GM18517 (cell line): ENCODE data around the gene DMRT1.

Experiments
- ATAC-seq: cut with Tn5 transposase; IDR thresholded peaks from one replicate; pipeline ENCODE4 v1.9.1; 2021; ENCODE audit warnings: mild to moderate bottlenecking, moderate library complexity; ENCODE audit not compliant: unreplicated experiment

DMRT1 gene

GRCh38 chr9:969310-970150, 128.0 kb downstream of the DMRT1 start:
- ATAC-seq: no peak

- ATAC-seq: no peak
Observed at GRCh38 chr9:970151-970996, 128.9 kb downstream of the DMRT1 start.

- no peak for ATAC-seq
Observed at GRCh38 chr9:971901-972500, 130.5 kb downstream of the DMRT1 start.

GRCh38 chr9:972501-973294, 131.2 kb downstream of the DMRT1 start:
- ATAC-seq: no peak

GRCh38 chr9:973295-973834, 131.9 kb downstream of the DMRT1 start:
- no peak for ATAC-seq

GRCh38 chr9:974031-974995, 132.8 kb downstream of the DMRT1 start:
- ATAC-seq: no peak

GRCh38 chr9:974996-975739, 133.7 kb downstream of the DMRT1 start:
- no peak for ATAC-seq

GRCh38 chr9:975740-976257, 134.3 kb downstream of the DMRT1 start:
- no peak for ATAC-seq

- ATAC-seq: no peak
Observed at GRCh38 chr9:976258-976942, 134.9 kb downstream of the DMRT1 start, which contains the start of gene DMRT3. DMRT3 (plus strand) TSS chr9:976655; CDS start chr9:977002, 347 bp downstream.

GRCh38 chr9:976943-977837, 135.7 kb downstream of the DMRT1 start:
- ATAC-seq: no peak

GRCh38 chr9:977838-978830, 136.6 kb downstream of the DMRT1 start:
- no peak for ATAC-seq

GRCh38 chr9:979983-980382, 138.5 kb downstream of the DMRT1 start:
- ATAC-seq: no peak

GRCh38 chr9:980640-981039, 139.1 kb downstream of the DMRT1 start:
- ATAC-seq: no peak

- ATAC-seq: no peak
Observed at GRCh38 chr9:981491-981898, 140.0 kb downstream of the DMRT1 start.

- ATAC-seq: no peak
Observed at GRCh38 chr9:982394-983230, 141.1 kb downstream of the DMRT1 start.
